IMR-90 (cell line): Measurements from ENCODE around the gene BLOC1S6. TPM values are rescaled to one million over a fixed set of nuclear protein-coding genes. Genes with fewer than 3 reads are reported as not detected.

ENCODE experiments used
- ATAC-seq: fragments of 200-7000 bp; cut with Tn5 transposase; 2 replicates; pipeline ENCODE4 v1.9.1; 2020; ENCODE audit warnings: low read depth, mild to moderate bottlenecking, moderate library complexity
- BruUV-seq: library from RNA; stranded (reverse); fragments of 400-500 nt; replicated peaks from 2 replicates; lab custom pipeline; 2021; lab: Mats Ljungman, UMichigan
- CTCF ChIA-PET: fragments of 300-600 bp; formaldehyde crosslinking; extraction: SDS; loops from one replicate; lab custom pipeline; 2021; ENCODE audit warnings: antibody characterized with exemption; lab: Yijun Ruan, JAX
- POLR2A ChIA-PET: fragments of 300-600 bp; sonication (Branson Sonifier 250); formaldehyde crosslinking; loops from one replicate; lab custom pipeline; 2022; ENCODE audit warnings: antibody characterized with exemption; ENCODE audit not compliant: unreplicated experiment; lab: Charles Lee
- DNase-seq: peaks from one replicate; pipeline ENCODE4 v3.0.0; 2013
- H2AFZ ChIP-seq: replicated peaks from 2 replicates; pipeline ENCODE3; 2013; ENCODE audit warnings: low read length, mild to moderate bottlenecking; ENCODE audit not compliant: poor library complexity
- H2AK5ac ChIP-seq: 2 replicates; pipeline ENCODE4 v1.6.1; 2013; ENCODE audit warnings: low read depth, low read length, inconsistent platforms
- H2AK9ac ChIP-seq: replicated peaks from 2 replicates; pipeline ENCODE3; 2013; ENCODE audit warnings: mild to moderate bottlenecking, low read depth, low read length, moderate library complexity; ENCODE audit not compliant: poor library complexity
- H2BK120ac ChIP-seq: 2 replicates; pipeline ENCODE4 v1.6.1; 2013; ENCODE audit warnings: low read depth, low read length, inconsistent platforms
- H2BK15ac ChIP-seq: 3 replicates; pipeline ENCODE4 v1.6.1; 2013; ENCODE audit warnings: low read depth, low read length, inconsistent platforms
- H2BK20ac ChIP-seq: 2 replicates; pipeline ENCODE4 v1.6.1; 2013; ENCODE audit warnings: low read depth, mild to moderate bottlenecking, inconsistent platforms, low read length, moderate library complexity
- H2BK5ac ChIP-seq: 2 replicates; pipeline ENCODE4 v1.6.1; 2013; ENCODE audit warnings: mild to moderate bottlenecking, low read depth, low read length, inconsistent platforms; ENCODE audit not compliant: poor library complexity, severe bottlenecking
- H3K14ac ChIP-seq: replicated peaks from 2 replicates; pipeline ENCODE4 v1.6.1; 2013; ENCODE audit warnings: low read depth, low read length, inconsistent platforms
- H3K18ac ChIP-seq: 2 replicates; pipeline ENCODE4 v1.6.1; 2013; ENCODE audit warnings: low read depth, low read length, control low read depth
- H3K23ac ChIP-seq: 2 replicates; pipeline ENCODE4 v1.6.1; 2013; ENCODE audit warnings: low read depth, low read length, inconsistent platforms
- H3K27ac ChIP-seq: 2 replicates; pipeline ENCODE4 v1.5.1; 2013; ENCODE audit warnings: mild to moderate bottlenecking, control low read depth, low read length; ENCODE audit not compliant: insufficient read depth
- H3K27me3 ChIP-seq: 2 replicates; pipeline ENCODE4 v1.6.1; 2013; ENCODE audit warnings: low read length; ENCODE audit not compliant: control insufficient read depth, insufficient read depth
- H3K36me3 ChIP-seq: 2 replicates; pipeline ENCODE4 v1.6.1; 2013; ENCODE audit warnings: low read length, mixed read lengths; ENCODE audit not compliant: control insufficient read depth, insufficient read depth
- H3K4ac ChIP-seq: 2 replicates; pipeline ENCODE4 v1.6.1; 2013; ENCODE audit warnings: low read depth, low read length, inconsistent platforms
- H3K4me1 ChIP-seq: 2 replicates; pipeline ENCODE4 v1.6.1; 2013; ENCODE audit warnings: low read length, mixed read lengths; ENCODE audit not compliant: control insufficient read depth, insufficient read depth
- H3K4me2 ChIP-seq: 2 replicates; pipeline ENCODE4 v1.6.1; 2013; ENCODE audit warnings: low read depth, mild to moderate bottlenecking, control low read depth, low read length, moderate library complexity
- H3K4me3 ChIP-seq: 2 replicates; pipeline ENCODE4 v1.5.1; 2013; ENCODE audit warnings: low read depth, mild to moderate bottlenecking, control low read depth, low read length, moderate library complexity; ENCODE audit not compliant: insufficient read depth
- H3K56ac ChIP-seq: 2 replicates; pipeline ENCODE4 v1.6.1; 2013; ENCODE audit warnings: low read length, inconsistent platforms; ENCODE audit not compliant: insufficient read depth; ENCODE audit errors: extremely low read depth
- H3K79me1 ChIP-seq, 2 experiments: 2 replicates each; pipeline ENCODE4 v1.6.1; 2013; ENCODE audit warnings: low read length in 2 of 2, inconsistent platforms in 1 of 2, low read depth in 1 of 2
- H3K9ac ChIP-seq: 2 replicates; pipeline ENCODE4 v1.6.1; 2013; ENCODE audit warnings: low read depth, low read length, control low read depth
- H3K9me1 ChIP-seq: 2 replicates; pipeline ENCODE4 v1.6.1; 2013; ENCODE audit warnings: low read length, inconsistent platforms; ENCODE audit not compliant: insufficient read depth
- H3K9me3 ChIP-seq: 2 replicates; pipeline ENCODE4 v1.6.1; 2013; ENCODE audit warnings: low read length; ENCODE audit not compliant: control insufficient read depth, insufficient read depth
- H4K20me1 ChIP-seq: 2 replicates; pipeline ENCODE4 v1.6.1; 2013; ENCODE audit warnings: low read length, inconsistent platforms; ENCODE audit not compliant: insufficient read depth
- H4K5ac ChIP-seq: 2 replicates; pipeline ENCODE4 v1.6.1; 2013; ENCODE audit warnings: mild to moderate bottlenecking, low read depth, low read length, control low read depth
- H4K8ac ChIP-seq, 2 experiments: 2 replicates each; pipeline ENCODE4 v1.6.1; 2013; ENCODE audit warnings: low read depth in 2 of 2, low read length in 2 of 2, control low read depth in 1 of 2, inconsistent platforms in 1 of 2
- H4K91ac ChIP-seq: 2 replicates; pipeline ENCODE4 v1.6.1; 2013; ENCODE audit warnings: low read depth, low read length, inconsistent platforms; ENCODE audit not compliant: insufficient read depth
- CEBPB ChIP-seq: IDR thresholded peaks from 2 replicates; pipeline ENCODE4 v1.6.1; 2012; ENCODE audit warnings: low read depth, low read length, improper control_type of control experiment
- CHD1 ChIP-seq: IDR thresholded peaks from 2 replicates; pipeline ENCODE4 v1.6.1; 2012; ENCODE audit warnings: low read depth, low read length, improper control_type of control experiment
- CTCF ChIP-seq: conservative IDR thresholded peaks from 2 replicates; pipeline ENCODE4 v1.5.1; 2012; ENCODE audit warnings: mild to moderate bottlenecking, low read depth, low read length, improper control_type of control experiment
- ELK1 ChIP-seq: fragments of 150-350 bp; IDR thresholded peaks from 2 replicates; pipeline ENCODE4 v1.6.1; 2016; ENCODE audit warnings: low read depth, mild to moderate bottlenecking, low read length, moderate library complexity, borderline replicate concordance
- FOS ChIP-seq: fragments of 150-350 bp; IDR thresholded peaks from 2 replicates; pipeline ENCODE4 v1.6.1; 2016; ENCODE audit warnings: low read depth, low read length
- MAFK ChIP-seq: IDR thresholded peaks from 2 replicates; pipeline ENCODE4 v1.6.1; 2012; ENCODE audit warnings: low read depth, low read length, improper control_type of control experiment
- MAZ ChIP-seq: IDR thresholded peaks from 2 replicates; pipeline ENCODE4 v1.6.1; 2012; ENCODE audit warnings: low read depth, mild to moderate bottlenecking, low read length, improper control_type of control experiment, moderate library complexity, borderline replicate concordance
- MXI1 ChIP-seq: IDR thresholded peaks from 2 replicates; pipeline ENCODE4 v1.6.1; 2012; ENCODE audit warnings: low read depth, mild to moderate bottlenecking, low read length, moderate library complexity, borderline replicate concordance
- NFE2L2 ChIP-seq: fragments of 150-350 bp; IDR thresholded peaks from 2 replicates; pipeline ENCODE4 v1.6.1; 2016; ENCODE audit warnings: low read depth, mild to moderate bottlenecking, low read length
- POLR2A ChIP-seq: IDR thresholded peaks from 2 replicates; pipeline ENCODE4 v1.6.1; 2012; ENCODE audit warnings: mild to moderate bottlenecking, low read depth, low read length
- RAD21 ChIP-seq: IDR thresholded peaks from 2 replicates; pipeline ENCODE4 v1.6.1; 2012; ENCODE audit warnings: low read length, improper control_type of control experiment
- RCOR1 ChIP-seq: IDR thresholded peaks from 2 replicates; pipeline ENCODE4 v1.6.1; 2012; ENCODE audit warnings: mild to moderate bottlenecking, low read length, improper control_type of control experiment; ENCODE audit not compliant: insufficient replicate concordance
- SMC3 ChIP-seq: fragments of 150-350 bp; IDR thresholded peaks from 2 replicates; pipeline ENCODE4 v1.6.1; 2016; ENCODE audit warnings: low read depth, mild to moderate bottlenecking, antibody characterized with exemption, low read length, moderate library complexity
- USF2 ChIP-seq: fragments of 150-350 bp; IDR thresholded peaks from 2 replicates; pipeline ENCODE4 v1.6.1; 2017; ENCODE audit warnings: mild to moderate bottlenecking, antibody characterized with exemption, low read length, low read depth
- WGBS, 2 experiments: methylation state at CpG; one replicate each; pipeline versions ENCODE4 v1.1.5 to v1.1.7; 2013; ENCODE audit warnings: missing lambda C conversion rate in 2 of 2; ENCODE audit not compliant: insufficient read length in 1 of 2; ENCODE audit errors: extremely low coverage in 2 of 2; 5-methylcytosine and 5-hydroxymethylcytosine counted together
- dilution Hi-C: fragments of 300-500 bp; cut with HindIII; formaldehyde crosslinking; loops from one replicate; pipeline ENCODE4 v1.14.3; 2018; ENCODE audit warnings: low sequenced_read_pairs; ENCODE audit not compliant: unreplicated experiment
- in situ Hi-C: fragments of 300-500 bp; cut with MboI; formaldehyde crosslinking; loops from 3 replicates; pipeline ENCODE4 v1.14.3; 2019; ENCODE audit warnings: low sequenced_read_pairs, inconsistent platforms, mixed read lengths
- intact Hi-C: fragments of 100-400 bp; cut with micrococcal nuclease; formaldehyde crosslinking; loops from 2 replicates; pipeline ENCODE4 v1.10.0; 2022
- polyA plus RNA-seq, 3 experiments: library from polyadenylated mRNA; depleted of rRNA; stranded (reverse); fragments of >200 nt; gene quantifications; 2 replicates each; pipeline ENCODE4 v1.2.3, GENCODE V29; 2012; ENCODE audit warnings: low replicate concordance in 1 of 3
- total RNA-seq: library from RNA; depleted of rRNA; stranded (reverse); fragments of >200 nt; gene quantifications from 2 replicates; pipeline ENCODE4 v1.2.3, GENCODE V29; 2012

BLOC1S6 gene
- total and polyA plus RNA-seq, 2 of the 4 experiments (the other 2 are of a cell fraction), result 21.7 to 40.9 TPM

- Histone ChIP-seq H3K79me1 (no peaks in the 10 kb centered on the region), H2AK5ac (no peak overlapping the region), H3K27me3 (no peaks in the 10 kb centered on the region), H2BK15ac (no peak overlapping the region), H3K9ac (no peak overlapping the region), H3K27ac (no peak overlapping the region), H2AK9ac (no peak overlapping the region), H3K4me3 (no peak overlapping the region), H3K4ac (no peak overlapping the region), H2BK20ac (no peak overlapping the region), H3K36me3 (no peaks in the 10 kb centered on the region), H3K4me1 (no peaks in the 10 kb centered on the region), H4K5ac (no peak overlapping the region), H3K56ac (no peak overlapping the region), H3K9me1 (no peaks in the 10 kb centered on the region), H4K8ac (no peak overlapping the region), H3K4me2 (no peak overlapping the region), H2BK120ac (no peak overlapping the region), H3K23ac (no peak overlapping the region), H2BK5ac (no peak overlapping the region), H2AFZ (no peak overlapping the region), H3K18ac (no peak overlapping the region), H3K9me3 (no peaks in the 10 kb centered on the region), H4K20me1 (no peaks in the 10 kb centered on the region), H4K91ac (no peak overlapping the region), H3K14ac (no peak overlapping the region)
- intact Hi-C loops, result no loop called here
- dilution Hi-C loops, result no loop called here
- no peak for ATAC-seq
- no TSS peak for BruUV-seq
- no peak for DNase-seq
- TF ChIP-seq MAFK, result no peak
- TF ChIP-seq CTCF, result no peak
- TF ChIP-seq RAD21, result no peak
- no peak for TF ChIP-seq USF2
- TF ChIP-seq NFE2L2, result no peak
- no peak for TF ChIP-seq ELK1
- no peak for TF ChIP-seq MXI1
- no peak for TF ChIP-seq FOS
- no peak for TF ChIP-seq MAZ
- TF ChIP-seq CHD1, result no peak
- no peak for TF ChIP-seq SMC3
- TF ChIP-seq RCOR1, result no peak
- no peak for TF ChIP-seq CEBPB
- TF ChIP-seq POLR2A, result no peak
- in situ Hi-C loops, result no loop called here
- POLR2A ChIA-PET, result no interaction called here
- WGBS, 2 experiments, result no CpG with 5 or more reads among the region's 4 CpGs
- CTCF ChIA-PET, result no interaction called here
Measured at GRCh38 chr15:45544266-45545023, 42.7 kb upstream of the BLOC1S6 start.
